Neural progenitor cell (in vitro differentiated cells): Measurements from ENCODE around the gene SIT1. TPM values are rescaled to one million over a fixed set of nuclear protein-coding genes. Genes with fewer than 3 reads are reported as not detected.

ENCODE experiments used
- DNase-seq: peaks from one replicate; pipeline ENCODE4 v3.0.0-alpha.2; 2016; ENCODE audit warnings: low spot score
- H2AFZ ChIP-seq: fragments of 200-600 bp; sonication (generic); replicated peaks from 2 replicates; pipeline ENCODE4 v1.6.1; 2016; ENCODE audit warnings: antibody characterized with exemption
- H3F3A ChIP-seq: fragments of 200-600 bp; sonication (generic); 2 replicates; pipeline ENCODE4 v1.6.1; 2016; ENCODE audit warnings: antibody characterized with exemption, low read depth
- H3K27ac ChIP-seq: fragments of 200-600 bp; sonication (generic); 2 replicates; pipeline ENCODE4 v1.5.1; 2016; ENCODE audit warnings: mild to moderate bottlenecking
- H3K27me3 ChIP-seq: fragments of 200-600 bp; sonication (generic); 2 replicates; pipeline ENCODE4 v1.6.1; 2016; ENCODE audit warnings: mild to moderate bottlenecking, moderate library complexity
- H3K36me3 ChIP-seq: fragments of 200-600 bp; sonication (generic); 2 replicates; pipeline ENCODE4 v1.5.1; 2016
- H3K4me1 ChIP-seq: fragments of 200-600 bp; sonication (generic); 2 replicates; pipeline ENCODE4 v1.6.1; 2016; ENCODE audit warnings: mixed run types
- H3K4me2 ChIP-seq: fragments of 200-600 bp; sonication (generic); 2 replicates; pipeline ENCODE4 v1.6.1; 2016
- H3K4me3 ChIP-seq: fragments of 200-600 bp; sonication (generic); 2 replicates; pipeline ENCODE4 v1.5.1; 2016
- H3K79me2 ChIP-seq: fragments of 200-600 bp; sonication (generic); 2 replicates; pipeline ENCODE4 v1.6.1; 2016; ENCODE audit warnings: low read depth
- H3K9ac ChIP-seq: fragments of 200-600 bp; sonication (generic); 2 replicates; pipeline ENCODE4 v1.6.1; 2016
- H3K9me3 ChIP-seq: fragments of 200-600 bp; sonication (generic); 2 replicates; pipeline ENCODE4 v1.5.1; 2016; ENCODE audit warnings: low read depth
- H4K20me1 ChIP-seq: fragments of 200-600 bp; sonication (generic); 2 replicates; pipeline ENCODE4 v1.6.1; 2016; ENCODE audit warnings: low read depth
- H3K27ac Mint-ChIP-seq: 3 replicates; pipeline ENCODE4 v1.8.0; 2021; ENCODE audit warnings: mixed read lengths
- H3K27me3 Mint-ChIP-seq: 2 replicates; pipeline ENCODE4 v1.8.0; 2022; ENCODE audit warnings: low read depth, mild to moderate bottlenecking, inconsistent platforms, moderate library complexity, mixed read lengths; ENCODE audit not compliant: insufficient read depth
- H3K36me3 Mint-ChIP-seq: 3 replicates; pipeline ENCODE4 v1.8.0; 2021; ENCODE audit warnings: mixed read lengths
- H3K4me1 Mint-ChIP-seq: 3 replicates; pipeline ENCODE4 v1.8.0; 2021; ENCODE audit warnings: mixed read lengths
- H3K4me3 Mint-ChIP-seq: 3 replicates; pipeline ENCODE4 v1.8.0; 2021; ENCODE audit warnings: mild to moderate bottlenecking, moderate library complexity, mixed read lengths
- H3K9me3 Mint-ChIP-seq: 3 replicates; pipeline ENCODE4 v1.8.0; 2020; ENCODE audit warnings: mixed read lengths
- CTCF ChIP-seq: fragments of 200-600 bp; sonication (generic); IDR thresholded peaks from 2 replicates; pipeline ENCODE4 v1.5.1; 2017; ENCODE audit warnings: antibody characterized with exemption, mild to moderate bottlenecking
- EZH2 ChIP-seq: fragments of 200-600 bp; sonication (generic); IDR thresholded peaks from 2 replicates; pipeline ENCODE4 v1.6.1; 2017; ENCODE audit warnings: antibody characterized with exemption, mild to moderate bottlenecking, moderate library complexity
- EZH2phosphoT487 ChIP-seq: fragments of 200-600 bp; sonication (generic); IDR thresholded peaks from 2 replicates; pipeline ENCODE4 v1.6.1; 2017; ENCODE audit warnings: antibody characterized with exemption
- total RNA-seq: library from RNA; depleted of rRNA; stranded (reverse); fragments of >200 nt; gene quantifications from 2 replicates; pipeline ENCODE4 v1.2.3, GENCODE V29; 2015; ENCODE audit warnings: low replicate concordance

SIT1 gene
- total RNA-seq, 1 donor from 2014 or later: 0.86 TPM

- Mint-ChIP-seq H3K4me1 (peaks cover 21% of the 10 kb centered on the region), H3K4me3 (peak within 1 kb of the TSS; percentile 71), H3K27me3 (peaks cover 35% of the 10 kb centered on the region), H3K9me3 (no peaks in the 10 kb centered on the region), H3K27ac (no peak within 1 kb of the TSS), H3K36me3 (no peaks in the 10 kb centered on the region)
- DNase-seq: peak; percentile 50
- Histone ChIP-seq H3K9me3 (no peaks in the 10 kb centered on the region), H2AFZ (peak within 1 kb of the TSS; percentile 91), H3K4me3 (peak within 1 kb of the TSS; percentile 46), H3K27me3 (peaks cover 48% of the 10 kb centered on the region), H3K79me2 (no peaks in the 10 kb centered on the region), H3K4me1 (peaks cover 17% of the 10 kb centered on the region), H3K9ac (no peak within 1 kb of the TSS), H3K36me3 (no peaks in the 10 kb centered on the region), H4K20me1 (no peaks in the 10 kb centered on the region), H3F3A (peaks cover 5% of the 10 kb centered on the region), H3K27ac (no peak within 1 kb of the TSS), H3K4me2 (peak within 1 kb of the TSS; percentile 82)
- TF ChIP-seq CTCF (no peak), EZH2 (no peak), EZH2phosphoT487 (no peak)
These were observed 32.4 kb downstream of the SIT1 start, which contains the start of gene CD72 for GRCh38 chr9:35618325-35618727. Gene CD72 (minus strand): TSS chr9:35618413. CDS start chr9:35618303, 110 bp downstream.

- Histone ChIP-seq H3K4me1 (peaks cover 17% of the 10 kb centered on the region), H3K36me3 (no peaks in the 10 kb centered on the region), H4K20me1 (no peaks in the 10 kb centered on the region), H3K9me3 (no peaks in the 10 kb centered on the region), H2AFZ (peak overlapping the region; percentile 91), H3F3A (peaks cover 5% of the 10 kb centered on the region), H3K4me3 (peak overlapping the region; percentile 46), H3K9ac (no peak overlapping the region), H3K27ac (no peak overlapping the region), H3K4me2 (peak overlapping the region; percentile 82), H3K79me2 (no peaks in the 10 kb centered on the region), H3K27me3 (peaks cover 48% of the 10 kb centered on the region)
- Mint-ChIP-seq H3K36me3 (no peaks in the 10 kb centered on the region), H3K4me3 (peak overlapping the region; percentile 71), H3K9me3 (no peaks in the 10 kb centered on the region), H3K4me1 (peaks cover 21% of the 10 kb centered on the region), H3K27me3 (peaks cover 38% of the 10 kb centered on the region), H3K27ac (no peak overlapping the region)
- DNase-seq: no peak
- TF ChIP-seq EZH2 (no peak), EZH2phosphoT487 (no peak), CTCF (no peak)
These were observed 33.2 kb downstream of the SIT1 start for GRCh38 chr9:35617548-35617947.

GRCh38 chr9:35616681-35617459, 33.9 kb downstream of the SIT1 start:
- Histone ChIP-seq H3K9me3 (no peaks in the 10 kb centered on the region), H4K20me1 (no peaks in the 10 kb centered on the region), H3K4me2 (peak overlapping the region; percentile 82), H3K79me2 (no peaks in the 10 kb centered on the region), H3K27ac (no peak overlapping the region), H3K27me3 (peaks cover 48% of the 10 kb centered on the region), H2AFZ (peak overlapping the region; percentile 91), H3K36me3 (no peaks in the 10 kb centered on the region), H3K4me3 (peak overlapping the region; percentile 46), H3K4me1 (peaks cover 17% of the 10 kb centered on the region), H3K9ac (no peak overlapping the region), H3F3A (peaks cover 5% of the 10 kb centered on the region)
- no peak overlapping the region for H3K27ac Mint-ChIP-seq
- no peaks in the 10 kb centered on the region for H3K36me3 Mint-ChIP-seq
- DNase-seq: peak; percentile 51
- H3K4me1 Mint-ChIP-seq: peaks cover 21% of the 10 kb centered on the region
- no peaks in the 10 kb centered on the region for H3K9me3 Mint-ChIP-seq
- H3K4me3 Mint-ChIP-seq: peak overlapping the region; percentile 71
- peaks cover 40% of the 10 kb centered on the region for H3K27me3 Mint-ChIP-seq
- TF ChIP-seq EZH2 (peak; percentile 55), CTCF (peak; percentile 8), EZH2phosphoT487 (no peak)
